WTC11 (cell line): Measurements from ENCODE around the gene CNN2.

ENCODE experiments used
- ATF6 ChIP-seq: sonication (generic); formaldehyde crosslinking; IDR thresholded peaks from 2 replicates; pipeline ENCODE4 v1.8.1; 2023; ENCODE audit warnings: mild to moderate bottlenecking, missing genetic modification reagents
- CREM ChIP-seq: sonication (generic); formaldehyde crosslinking; IDR thresholded peaks from 2 replicates; pipeline ENCODE4 v1.8.1; 2022; ENCODE audit warnings: mild to moderate bottlenecking, missing genetic modification reagents, moderate library complexity
- CTCF ChIP-seq: fragments of 200-600 bp; IDR thresholded peaks from 2 replicates; pipeline ENCODE4 v1.8.0; 2022; ENCODE audit warnings: antibody characterized with exemption
- E2F5 ChIP-seq: sonication (generic); formaldehyde crosslinking; IDR thresholded peaks from 2 replicates; pipeline ENCODE4 v1.8.1; 2022; ENCODE audit warnings: mild to moderate bottlenecking, moderate library complexity, missing genetic modification reagents
- ELF4 ChIP-seq: sonication (generic); formaldehyde crosslinking; IDR thresholded peaks from 2 replicates; pipeline ENCODE4 v1.8.1; 2022; ENCODE audit warnings: low read depth, mild to moderate bottlenecking, moderate library complexity, missing genetic modification reagents
- FOXP1 ChIP-seq: sonication (generic); formaldehyde crosslinking; IDR thresholded peaks from 2 replicates; pipeline ENCODE4 v1.8.0; 2022; ENCODE audit warnings: missing genetic modification reagents, mild to moderate bottlenecking, moderate library complexity, borderline replicate concordance
- GABPB1 ChIP-seq: sonication (generic); formaldehyde crosslinking; IDR thresholded peaks from 2 replicates; pipeline ENCODE4 v1.8.1; 2023; ENCODE audit warnings: mild to moderate bottlenecking, missing genetic modification reagents
- PRDM15 ChIP-seq: sonication (generic); formaldehyde crosslinking; IDR thresholded peaks from 2 replicates; pipeline ENCODE4 v1.8.0; 2022; ENCODE audit warnings: missing genetic modification reagents
- TCF7 ChIP-seq: sonication (generic); formaldehyde crosslinking; IDR thresholded peaks from 2 replicates; pipeline ENCODE4 v1.8.0; 2022; ENCODE audit warnings: mild to moderate bottlenecking, low read depth, missing genetic modification reagents, moderate library complexity
- TEAD1 ChIP-seq: sonication (generic); formaldehyde crosslinking; IDR thresholded peaks from 2 replicates; pipeline ENCODE4 v1.8.0; 2022; ENCODE audit warnings: mild to moderate bottlenecking, missing genetic modification reagents
- USF2 ChIP-seq: sonication (generic); formaldehyde crosslinking; IDR thresholded peaks from 2 replicates; pipeline ENCODE4 v1.8.1; 2023; ENCODE audit warnings: mild to moderate bottlenecking, missing genetic modification reagents, moderate library complexity
- ZBTB43 ChIP-seq: sonication (generic); formaldehyde crosslinking; IDR thresholded peaks from 2 replicates; pipeline ENCODE4 v1.8.1; 2023; ENCODE audit warnings: mild to moderate bottlenecking, missing genetic modification reagents
- ZNF512 ChIP-seq: sonication (generic); formaldehyde crosslinking; IDR thresholded peaks from 2 replicates; pipeline ENCODE4 v1.8.1; 2022; ENCODE audit warnings: missing genetic modification reagents, borderline replicate concordance

GRCh38 chr19:990119-990571 is 36.3 kb upstream of the CNN2 start:
- TF ChIP-seq ATF6 (CRISPR knock-in tag), result no peak
- no peak for TF ChIP-seq CREM (CRISPR knock-in tag)
- TF ChIP-seq ELF4 (CRISPR knock-in tag), result no peak
- no peak for TF ChIP-seq CTCF
- no peak for TF ChIP-seq TEAD1 (CRISPR knock-in tag)
- TF ChIP-seq USF2 (CRISPR knock-in tag), result no peak
- no peak for TF ChIP-seq GABPB1
- TF ChIP-seq ZBTB43 (CRISPR knock-in tag), result no peak
- no peak for TF ChIP-seq TCF7 (CRISPR knock-in tag)
- no peak for TF ChIP-seq FOXP1 (CRISPR knock-in tag)
- TF ChIP-seq ZNF512 (CRISPR knock-in tag), result no peak
- no peak for TF ChIP-seq PRDM15 (CRISPR knock-in tag)
- TF ChIP-seq E2F5 (CRISPR knock-in tag), result no peak
